CD4-positive, alpha-beta T cell treated with Interleukin-12 subunit alpha and Interleukin-12 subunit beta, for 1 hour (primary cell): ENCODE data around the gene ETNK2.
A peak's percentile ranks its signal among the peaks of the same experiment; 100 is the strongest.
"Not testable (repeated sequence)": the region's sequence is repeated elsewhere in the genome, so short reads cannot be mapped to it uniquely, and the experiment has no call there.

ENCODE experiments used
- DNase-seq: peaks from one replicate; pipeline ENCODE4 v3.0.0-alpha.2; 2020

The ETNK2 gene

GRCh38 chr1:204123376-204123775 is 28.5 kb downstream of the ETNK2 start:
- peak; percentile 16 for DNase-seq

GRCh38 chr1:204121840-204122555 is 29.8 kb downstream of the ETNK2 start:
- DNase-seq: no peak

DNA sequence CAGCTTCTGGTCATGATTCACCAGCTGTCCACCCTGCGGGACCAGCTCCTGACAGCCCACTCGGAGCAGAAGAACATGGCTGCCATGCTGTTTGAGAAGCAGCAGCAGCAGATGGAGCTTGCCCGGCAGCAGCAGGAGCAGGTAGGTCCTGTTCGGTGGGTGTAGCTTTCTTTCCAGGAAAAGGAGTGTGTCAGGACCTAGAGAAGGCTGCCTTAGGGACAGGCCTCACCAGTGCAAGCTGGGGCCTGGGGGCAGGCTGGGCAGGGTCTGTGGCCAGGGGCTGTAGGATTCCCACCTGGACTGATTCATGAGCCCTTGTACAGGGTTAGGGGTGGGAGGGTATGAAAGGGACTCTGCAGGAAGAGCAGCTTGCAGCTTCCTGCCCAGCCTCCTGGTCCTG is 35.3 kb downstream of the ETNK2 start:
- no peak for DNase-seq

DNA sequence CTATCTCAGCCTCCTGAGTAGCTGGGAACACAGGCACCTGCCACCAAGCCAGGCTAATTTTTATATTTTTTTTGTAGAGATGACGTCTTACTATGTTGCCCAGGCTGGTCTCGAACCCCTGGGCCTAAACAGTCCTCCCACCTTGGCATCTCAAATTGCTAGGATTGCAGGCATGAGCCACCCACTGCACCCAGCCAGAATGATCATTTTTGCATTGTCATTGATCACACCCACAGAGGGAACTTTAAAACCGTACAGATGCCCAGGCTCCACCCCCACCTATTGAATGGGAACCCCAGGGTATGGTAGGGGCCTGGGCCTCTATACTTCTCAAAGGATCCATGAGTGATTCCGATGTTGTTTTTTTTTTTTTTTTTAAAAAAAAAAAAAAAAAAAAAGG is 36.7 kb downstream of the ETNK2 start:
- DNase-seq: no peak

DNA sequence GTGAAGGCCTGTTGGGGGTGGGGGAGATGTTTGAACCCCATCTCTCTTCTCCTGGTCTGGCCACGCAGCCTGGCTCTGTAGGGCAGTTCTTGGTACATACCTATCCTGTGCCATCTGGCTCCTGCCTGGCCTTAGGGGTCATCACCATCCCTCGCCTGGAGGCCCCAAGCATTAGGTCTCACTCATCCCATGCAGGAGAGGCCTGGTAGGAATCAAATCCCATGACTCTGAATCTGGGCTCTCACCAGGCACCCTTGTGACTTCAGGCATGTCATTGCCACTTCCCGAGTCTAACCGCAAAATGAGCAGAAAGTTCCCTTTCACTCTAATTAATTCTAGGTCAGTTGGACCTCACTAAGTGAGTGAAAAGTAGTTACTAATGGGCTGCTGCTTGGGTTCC is 37.2 kb downstream of the ETNK2 start:
- DNase-seq: no peak

DNA sequence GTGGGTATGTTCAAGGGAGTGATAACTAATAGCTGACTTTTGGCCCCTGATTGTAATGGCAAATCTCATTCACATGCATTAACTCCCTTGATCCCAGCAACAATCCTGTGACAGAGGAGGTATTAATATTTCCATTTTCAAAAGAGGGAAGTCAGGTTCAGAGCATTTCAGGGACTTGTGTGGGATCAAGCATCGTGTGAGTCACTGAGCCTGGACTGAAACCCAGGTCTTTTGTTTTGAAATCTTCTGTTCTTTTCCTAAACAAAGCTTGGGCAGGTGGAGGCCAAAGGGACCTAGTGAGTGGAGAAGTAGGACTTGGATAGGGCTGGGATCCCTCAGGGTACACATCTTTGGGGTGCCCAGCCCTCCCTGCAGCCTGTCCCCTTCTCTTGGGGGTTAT is 37.9 kb downstream of the ETNK2 start:
- DNase-seq: no peak

DNA sequence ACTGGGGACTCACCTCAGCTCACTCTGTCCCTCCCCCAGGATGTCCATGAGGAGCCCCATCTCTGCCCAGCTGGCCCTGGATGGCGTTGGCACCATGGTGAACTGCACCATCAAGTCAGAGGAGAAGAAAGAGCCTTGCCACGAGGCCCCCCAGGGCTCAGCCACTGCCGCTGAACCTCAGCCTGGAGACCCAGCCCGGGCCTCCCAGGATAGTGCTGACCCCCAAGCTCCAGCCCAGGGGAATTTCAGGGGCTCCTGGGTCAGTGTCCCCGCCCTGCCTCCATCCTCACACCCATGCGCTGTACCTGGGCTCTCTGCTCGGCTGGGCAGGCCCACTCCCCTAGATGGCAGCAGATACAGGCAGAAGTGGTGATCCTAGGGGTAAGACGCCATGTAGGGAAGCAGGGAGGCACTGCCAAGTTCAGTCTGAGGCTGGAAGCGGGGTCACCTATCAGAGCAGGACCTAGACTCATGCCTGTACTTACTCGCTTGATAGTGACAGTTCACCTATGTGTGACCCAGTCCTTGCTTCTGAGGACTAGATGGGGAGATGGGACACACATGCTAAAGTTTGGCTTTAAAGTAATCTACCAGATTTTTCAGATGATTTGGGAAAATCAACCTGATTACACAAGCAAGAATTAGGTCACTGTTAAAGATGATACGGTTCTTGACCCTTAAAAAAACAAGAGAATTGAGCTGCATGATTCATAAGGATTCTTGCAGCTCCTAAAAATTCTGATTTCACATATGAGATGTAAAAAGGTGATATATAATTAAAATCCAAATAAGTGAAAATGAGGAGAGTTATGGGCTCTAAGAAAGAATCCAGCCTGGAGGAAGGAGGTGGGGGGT is 38.7 kb downstream of the ETNK2 start:
- DNase-seq: no peak

DNA sequence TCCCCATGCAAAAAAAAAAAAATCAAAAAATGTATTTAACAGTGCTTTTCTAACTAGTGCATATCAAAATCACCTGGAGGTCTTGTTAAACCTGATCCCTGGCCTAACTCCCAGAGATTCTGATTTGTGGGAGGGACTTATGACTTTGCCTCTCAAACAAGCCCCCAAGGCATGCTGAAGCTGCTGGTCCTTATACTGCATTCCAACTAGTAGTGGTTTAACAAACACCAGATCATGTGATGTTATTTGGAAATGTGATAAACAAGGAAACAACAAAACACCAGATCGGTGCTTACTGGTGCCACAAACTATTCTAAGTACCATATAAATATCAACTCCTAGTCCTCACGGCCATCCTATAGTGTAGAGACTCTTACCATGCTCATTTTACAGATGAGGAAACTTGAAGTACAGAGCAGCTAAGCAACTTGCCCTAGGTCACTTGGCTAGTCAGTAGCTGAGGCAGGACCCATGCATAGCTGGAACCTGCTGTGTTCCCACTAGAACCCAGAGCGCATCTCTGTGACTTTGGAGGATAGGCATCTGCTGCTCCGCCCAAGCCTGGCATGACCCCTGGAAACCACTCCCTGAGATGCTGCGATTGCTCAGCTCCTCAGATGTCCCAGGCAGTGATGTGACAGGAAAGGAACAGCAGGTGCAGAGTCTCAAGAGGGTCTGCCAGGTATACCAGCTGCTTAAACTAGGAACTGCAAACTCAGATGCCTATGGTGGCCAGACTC is 40.8 kb downstream of the ETNK2 start:
- no peak for DNase-seq

- DNase-seq: no peak
Observed at GRCh38 chr1:204108312-204109141, 43.3 kb downstream of the ETNK2 start.

DNA sequence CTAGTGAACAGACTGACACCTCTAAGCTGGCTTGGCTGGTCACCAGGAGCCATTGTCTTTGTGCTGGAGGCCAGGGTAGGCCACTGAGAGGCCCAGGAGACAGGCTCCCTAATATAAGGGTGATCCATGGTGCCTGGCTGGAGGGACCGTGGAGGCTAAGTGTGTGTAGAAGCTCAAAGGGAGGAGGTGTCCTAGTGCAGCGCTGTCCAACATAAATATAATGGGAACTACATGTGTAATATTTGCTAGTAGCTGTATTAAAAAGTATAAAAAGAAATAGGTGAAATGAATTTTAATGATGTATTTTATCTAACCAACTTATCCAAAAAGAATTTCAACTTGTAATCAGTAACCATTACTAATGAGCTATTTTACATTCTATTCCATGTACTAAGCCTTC is 44.0 kb downstream of the ETNK2 start:
- DNase-seq: no peak

GRCh38 chr1:204106825-204107224 is 45.0 kb downstream of the ETNK2 start:
- no peak for DNase-seq

- no peak for DNase-seq
Observed at GRCh38 chr1:204105131-204105515, 46.7 kb downstream of the ETNK2 start.

DNA sequence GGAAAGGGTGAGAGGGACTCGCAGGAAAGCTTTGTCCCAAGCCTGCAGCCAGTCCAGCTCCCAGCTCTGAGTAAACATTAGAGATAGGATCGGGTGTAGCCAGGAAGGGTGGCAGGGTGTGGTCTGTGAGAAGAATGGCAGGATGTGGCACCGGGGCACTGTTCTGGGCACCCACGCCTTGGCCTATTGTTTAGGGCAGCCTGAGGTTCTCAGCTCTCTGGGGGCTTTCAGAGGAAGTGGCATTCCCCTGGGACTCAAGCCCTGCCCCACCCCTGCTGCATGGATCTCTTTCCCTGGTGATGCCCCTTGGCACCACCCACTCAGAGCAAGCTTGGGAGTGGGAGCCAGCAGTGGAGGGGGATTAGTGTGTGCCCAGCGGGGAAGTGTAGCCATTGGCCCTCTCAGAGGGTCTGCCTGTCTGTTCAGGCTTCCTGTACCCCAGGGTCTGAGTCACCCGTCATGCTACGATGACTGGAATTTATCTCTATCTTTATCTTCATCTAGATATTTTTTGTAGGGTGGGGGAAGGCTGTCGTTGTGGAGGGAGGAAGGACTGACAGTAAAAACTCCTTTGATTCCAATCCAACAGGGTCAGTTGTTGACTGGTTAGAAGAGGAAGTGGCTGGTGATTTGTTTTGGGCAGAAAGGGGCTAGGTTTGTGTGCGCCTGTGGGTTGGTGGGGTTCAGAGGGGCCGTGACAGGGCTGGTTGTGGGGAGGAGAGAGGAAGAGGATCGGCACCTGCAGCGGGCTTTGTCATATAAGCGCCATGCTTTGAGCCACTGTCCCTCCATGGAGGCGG is 47.3 kb downstream of the ETNK2 start:
- DNase-seq: peak; percentile 26

DNA sequence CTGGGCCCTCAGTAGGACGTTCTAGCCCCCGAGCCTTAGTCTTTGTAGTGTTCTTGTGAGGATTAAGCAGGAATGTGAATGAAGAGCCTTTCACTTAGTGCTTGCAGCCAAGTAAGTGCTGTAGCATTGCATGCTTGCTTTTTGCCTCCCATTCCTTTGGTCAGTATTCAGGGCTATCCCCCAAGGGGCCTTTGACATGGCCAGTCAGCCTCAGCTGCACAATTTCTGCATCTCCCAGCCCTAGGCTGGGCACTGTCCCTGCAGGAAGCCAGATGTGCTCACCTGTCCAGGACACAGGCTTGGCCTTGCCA is 48.5 kb downstream of the ETNK2 start:
- DNase-seq: no peak

GRCh38 chr1:204102739-204103430 is 49.0 kb downstream of the ETNK2 start:
- no peak for DNase-seq

DNA sequence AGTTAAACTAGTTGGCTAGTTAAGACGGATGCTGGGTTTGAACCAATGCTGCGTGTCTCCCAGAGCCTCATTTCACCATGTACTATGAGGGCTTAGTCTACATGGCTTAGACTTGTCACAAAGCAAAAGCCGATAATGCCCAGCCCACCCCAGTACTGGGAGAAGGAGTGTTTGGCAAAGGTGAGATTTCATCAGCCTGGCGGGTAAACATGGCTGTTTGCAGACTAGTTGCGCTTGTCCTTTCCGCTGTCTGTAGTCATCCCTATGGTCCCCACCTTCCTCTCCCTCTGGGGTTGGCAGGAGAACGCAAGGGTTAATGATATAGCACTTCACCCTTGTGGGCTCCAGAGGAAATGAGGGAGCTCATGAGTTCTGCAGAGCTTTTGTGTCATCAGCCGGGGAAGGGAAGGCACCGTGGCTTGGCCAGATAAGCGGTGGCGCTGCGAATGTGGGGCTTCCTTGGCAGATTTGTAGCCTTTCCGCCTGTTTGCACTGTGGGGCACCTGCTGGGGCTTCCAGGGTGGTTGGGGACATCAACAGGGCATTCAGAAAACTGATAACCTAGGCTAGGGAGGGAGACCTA is 49.7 kb downstream of the ETNK2 start:
- no peak for DNase-seq

DNA sequence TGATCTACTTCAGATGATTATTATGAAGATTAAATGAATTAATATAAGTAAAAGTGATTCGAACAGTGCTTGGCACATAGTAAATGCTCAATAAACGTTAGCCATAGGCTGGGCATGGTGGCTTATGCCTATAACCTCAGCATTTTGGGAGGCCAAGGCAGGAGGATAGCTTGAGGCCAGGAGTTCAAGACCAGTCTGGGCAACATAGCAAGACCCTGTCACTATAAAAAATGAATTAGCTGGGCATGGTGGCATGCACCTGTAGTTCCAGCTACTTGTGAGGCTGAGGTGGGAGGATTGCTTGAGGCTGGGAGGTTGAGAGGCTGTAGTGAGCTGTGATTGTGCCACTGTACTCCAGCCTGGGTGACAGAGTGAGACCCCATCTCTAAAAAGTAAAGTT is 52.1 kb downstream of the ETNK2 start:
- DNase-seq: not testable (repeated sequence)

DNA sequence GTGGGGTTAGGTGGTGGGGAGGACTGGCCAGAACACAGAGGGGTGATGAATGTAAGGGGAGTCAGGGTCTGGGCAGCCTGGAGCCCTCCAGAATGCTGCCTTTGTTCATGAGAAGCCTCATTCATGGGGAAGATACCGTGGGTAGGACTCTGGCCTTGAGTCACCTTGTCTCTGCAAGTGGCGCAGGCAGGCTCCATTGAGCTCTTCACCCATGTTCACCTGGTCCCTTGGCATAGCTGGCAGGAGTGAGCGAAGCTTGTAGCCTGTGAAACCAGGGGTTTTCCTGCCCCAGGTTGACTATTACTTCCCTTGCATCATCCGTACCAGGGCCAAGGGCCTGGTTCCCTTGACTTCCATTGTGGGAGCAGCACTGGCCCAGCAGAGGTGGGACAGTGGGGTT is 53.2 kb downstream of the ETNK2 start:
- DNase-seq: no peak

DNA sequence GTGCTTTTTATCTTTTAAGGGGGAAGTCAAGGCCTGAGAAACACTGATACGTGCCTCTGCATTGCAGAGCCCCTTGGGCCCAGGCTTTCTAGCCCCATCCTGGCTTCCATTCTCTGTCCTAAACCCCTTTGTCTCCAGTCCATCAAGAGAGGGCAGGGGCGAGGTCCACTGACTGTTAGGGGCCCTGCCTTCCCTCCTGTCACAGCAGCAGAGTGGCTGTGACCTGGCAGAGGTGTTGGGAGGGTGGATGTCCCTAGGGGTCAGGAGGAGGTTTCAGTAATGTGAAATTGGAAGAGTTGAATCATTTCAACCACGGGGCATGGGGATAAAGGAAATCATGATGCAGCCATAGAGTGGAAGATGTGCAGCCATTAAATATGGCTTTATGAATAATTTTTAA is 54.9 kb downstream of the ETNK2 start:
- no peak for DNase-seq

- DNase-seq: no peak
Observed at GRCh38 chr1:204094856-204095634, 56.8 kb downstream of the ETNK2 start.
